ENCODE measurements around the gene NEURL1B. TPM values are rescaled to one million over a fixed set of nuclear protein-coding genes. Genes with fewer than 3 reads are reported as not detected.

Gene NEURL1B
- polyA plus RNA-seq, 1 of the 3 experiments (the other 2 are of a cell fraction) = 2.8 TPM

- Histone ChIP-seq H3K36me3 (replicated peaks in 1 of 2; ENCODE audit: control insufficient read depth in 1 of 2, insufficient read depth in 2 of 2, low read length in 1 of 2) (no peaks in the 10 kb centered on the region), H3K27me3 (ENCODE audit: insufficient read depth) (no peaks in the 10 kb centered on the region; the same call in 1 of the 2 replicates), H3K27ac (ENCODE audit: low read depth in 2 of 2, low read length in 1 of 2) (no peak overlapping the region), H2AFZ (ENCODE audit: low read depth) (no peak overlapping the region), H3K9me3 (no peaks in the 10 kb centered on the region), H3K9me2 (no peaks in the 10 kb centered on the region), H3F3A (replicated peaks; ENCODE audit: insufficient read depth) (no peaks in the 10 kb centered on the region), H3K4me1 (ENCODE audit: control insufficient read depth in 1 of 2, insufficient read depth in 2 of 2, low read depth in 1 of 2, low read length in 1 of 2) (no peaks in the 10 kb centered on the region), H3K4me3 (ENCODE audit: low read depth in 2 of 2, low read length in 1 of 2) (no peak overlapping the region), H3K4me2 (no peak overlapping the region), H3K79me2 (ENCODE audit: insufficient read depth) (no peaks in the 10 kb centered on the region), H4K20me1 (ENCODE audit: insufficient read depth) (no peaks in the 10 kb centered on the region), H3K9ac (no peak overlapping the region)
- CTCF ChIA-PET = interaction anchor here (1.0 to 1.4 kb wide), 3 partner anchors 23 to 35 kb away, joined by 3 to 4 read pairs (median 3); partner anchors contain the start of gene NEURL1B
- POLR2A ChIA-PET = no interaction called here
- TF ChIP-seq FOSL2 (IDR thresholded peaks at IDR 0.05; ENCODE audit: borderline replicate concordance, low read depth) (no peak), RAD21 (IDR thresholded peaks at IDR 0.05; ENCODE audit: low read length) (no peak), EZH2phosphoT487 (IDR thresholded peaks at IDR 0.05; ENCODE audit: borderline replicate concordance, low read depth) (no peak), NFIC (IDR thresholded peaks at IDR 0.05; ENCODE audit: borderline replicate concordance) (no peak), TEAD4 (IDR thresholded peaks at IDR 0.05; ENCODE audit: borderline replicate concordance, insufficient read depth) (no peak), GATA2 (CRISPR knock-in tag; IDR thresholded peaks at IDR 0.05) (no peak), RXRA (IDR thresholded peaks at IDR 0.05; ENCODE audit: borderline replicate concordance, low read depth) (no peak), EP300 (IDR thresholded peaks at IDR 0.05; ENCODE audit: borderline replicate concordance in 1 of 2, low read depth in 1 of 2, low read length in 1 of 2) (no peak), NRF1 (IDR thresholded peaks at IDR 0.05; ENCODE audit: low read depth, low read length) (no peak), ELF1 (IDR thresholded peaks at IDR 0.05) (no peak), RFX5 (IDR thresholded peaks at IDR 0.05; ENCODE audit: low read length) (no peak), MXI1 (IDR thresholded peaks at IDR 0.05; ENCODE audit: low read depth, low read length) (no peak), FOXM1 (IDR thresholded peaks at IDR 0.05; ENCODE audit: low read depth) (no peak), SMC3 (IDR thresholded peaks at IDR 0.05; ENCODE audit: low read depth, low read length) (no peak), MAX (IDR thresholded peaks at IDR 0.05; ENCODE audit: low read depth) (no peak), TAF1 (IDR thresholded peaks at IDR 0.05; ENCODE audit: borderline replicate concordance, low read depth, low read length) (no peak)
- DNase-seq = no peak
- WGBS (ENCODE audit: low lambda C conversion rate) = 35% methylated on average over 4 of the region's 4 CpGs
Observed at GRCh38 chr5:172606156-172606785, 34.8 kb upstream of the NEURL1B start.

GRCh38 chr5:172607213-172607793 lies 33.8 kb upstream of the NEURL1B start:
- H3F3A ChIP-seq (replicated peaks; ENCODE audit: insufficient read depth) = no peaks in the 10 kb centered on the region
- no peaks in the 10 kb centered on the region; the same call in 1 of the 2 replicates for H3K27me3 ChIP-seq (ENCODE audit: insufficient read depth)
- POLR2A ChIA-PET = no interaction called here
- H2AFZ ChIP-seq (ENCODE audit: low read depth) = no peak overlapping the region
- H3K4me1 ChIP-seq (ENCODE audit: control insufficient read depth in 1 of 2, insufficient read depth in 2 of 2, low read depth in 1 of 2, low read length in 1 of 2) = no peaks in the 10 kb centered on the region
- no peak overlapping the region for H3K27ac ChIP-seq (ENCODE audit: low read depth in 2 of 2, low read length in 1 of 2)
- WGBS (ENCODE audit: low lambda C conversion rate) = 33% methylated on average over 6 of the region's 6 CpGs
- H3K4me3 ChIP-seq (ENCODE audit: low read depth in 2 of 2, low read length in 1 of 2) = no peak overlapping the region
- CTCF ChIA-PET = interaction anchor here (0.6 to 1.4 kb wide), 5 partner anchors 11 to 90 kb away, joined by 3 to 4 read pairs (median 3); no protein-coding TSS in a partner anchor
- H3K9ac ChIP-seq = no peak overlapping the region
- H3K9me2 ChIP-seq = no peaks in the 10 kb centered on the region
- no peak overlapping the region for H3K4me2 ChIP-seq
- DNase-seq = no peak
- no peaks in the 10 kb centered on the region for H3K79me2 ChIP-seq (ENCODE audit: insufficient read depth)
- no peaks in the 10 kb centered on the region for H3K9me3 ChIP-seq
- no peaks in the 10 kb centered on the region for H4K20me1 ChIP-seq (ENCODE audit: insufficient read depth)
- no peaks in the 10 kb centered on the region for H3K36me3 ChIP-seq (replicated peaks in 1 of 2; ENCODE audit: control insufficient read depth in 1 of 2, insufficient read depth in 2 of 2, low read length in 1 of 2)
- TF ChIP-seq SIN3A (IDR thresholded peaks at IDR 0.05; ENCODE audit: borderline replicate concordance, low read depth, low read length) (no peak), REST (IDR thresholded peaks at IDR 0.05; ENCODE audit: low read depth, low read length) (no peak), USF2 (IDR thresholded peaks at IDR 0.05; ENCODE audit: borderline replicate concordance, low read depth, low read length) (no peak), GATA2 (CRISPR knock-in tag; IDR thresholded peaks at IDR 0.05) (no peak), EZH2phosphoT487 (IDR thresholded peaks at IDR 0.05; ENCODE audit: borderline replicate concordance, low read depth) (no peak), FOXJ3 (CRISPR knock-in tag; IDR thresholded peaks at IDR 0.05) (no peak), RCOR1 (IDR thresholded peaks at IDR 0.05; ENCODE audit: low read length) (no peak), JUND (IDR thresholded peaks at IDR 0.05) (no peak)
